AG09309 (cell line): ENCODE data around the gene DAAM1.

Source experiments
- DNase-seq: peaks from one replicate; pipeline ENCODE4 v3.0.0-alpha.2; 2010; ENCODE audit warnings: low read depth
- H3K4me3 ChIP-seq: 2 replicates; pipeline ENCODE4 v1.5.1; 2011; ENCODE audit warnings: mild to moderate bottlenecking, low read depth, low read length, moderate library complexity; ENCODE audit not compliant: control insufficient read depth
- CTCF ChIP-seq: IDR thresholded peaks from 2 replicates; pipeline ENCODE4 v1.5.1; 2011; ENCODE audit warnings: mild to moderate bottlenecking, low read depth, low read length, inconsistent platforms; ENCODE audit not compliant: insufficient read depth, control insufficient read depth; ENCODE audit errors: missing control alignments

Gene DAAM1

GRCh38 chr14:59240356-59240755 is 51.9 kb downstream of the DAAM1 start:
- TF ChIP-seq CTCF: no peak
- DNase-seq: no peak
- no peak overlapping the region for H3K4me3 ChIP-seq

GRCh38 chr14:59241121-59241520 is 52.7 kb downstream of the DAAM1 start:
- no peak overlapping the region for H3K4me3 ChIP-seq
- no peak for TF ChIP-seq CTCF
- no peak for DNase-seq

GRCh38 chr14:59243174-59243573 is 54.7 kb downstream of the DAAM1 start:
- no peak for TF ChIP-seq CTCF
- H3K4me3 ChIP-seq: no peak overlapping the region
- DNase-seq: no peak

- DNase-seq: no peak
- TF ChIP-seq CTCF: no peak
- H3K4me3 ChIP-seq: no peak overlapping the region
Observed at GRCh38 chr14:59244581-59244980, 56.1 kb downstream of the DAAM1 start.

GRCh38 chr14:59245809-59246295 is 57.4 kb downstream of the DAAM1 start:
- no peak for TF ChIP-seq CTCF
- no peak for DNase-seq
- H3K4me3 ChIP-seq: no peak overlapping the region

GRCh38 chr14:59246566-59246965 is 58.1 kb downstream of the DAAM1 start:
- TF ChIP-seq CTCF: no peak
- H3K4me3 ChIP-seq: no peak overlapping the region
- no peak for DNase-seq
